Measurements from ENCODE around the gene OSBP2. TPM values are rescaled to one million over a fixed set of nuclear protein-coding genes. Genes with fewer than 3 reads are reported as not detected.

The OSBP2 gene
- total RNA-seq, 1 donor, result 11.1 TPM

DNA sequence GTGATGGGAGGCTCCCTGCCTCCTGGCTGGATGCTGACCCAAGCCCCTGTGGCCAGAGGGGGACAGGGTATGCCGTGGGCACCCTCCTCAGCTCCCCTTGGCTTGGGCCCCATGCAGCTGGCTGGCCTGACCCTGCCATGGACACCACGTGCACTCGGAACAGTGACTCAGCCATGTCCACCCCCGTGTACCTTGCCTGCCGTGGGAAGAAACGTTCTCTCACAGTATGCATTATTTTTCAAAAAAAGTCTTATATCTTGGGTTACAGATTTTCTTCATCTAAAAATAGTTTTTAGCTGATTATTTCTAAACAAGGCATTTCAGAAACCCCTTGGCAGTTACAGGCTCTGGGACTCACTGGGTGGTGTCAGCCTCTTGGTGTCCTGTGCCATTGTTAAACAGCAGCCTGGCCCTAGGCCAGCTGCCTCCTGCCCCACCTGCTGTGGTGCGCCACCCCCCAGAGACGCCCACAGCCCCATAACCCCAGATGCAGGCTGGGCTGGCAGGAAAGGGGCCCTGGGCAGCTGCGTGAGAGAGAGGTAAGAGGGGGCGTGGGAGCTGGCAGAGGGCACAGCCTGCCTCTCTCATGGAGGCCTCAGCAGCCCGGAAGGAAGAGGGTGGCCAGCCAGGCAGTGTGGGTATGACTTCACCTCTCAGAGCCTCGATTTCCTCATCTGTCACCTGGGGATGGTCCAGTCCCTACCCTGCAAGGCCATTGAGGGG, 174.2 kb downstream of the OSBP2 start:
- H3K4me3 ChIP-seq (ENCODE audit: low read depth, low read length), result no peak overlapping the region
- TF ChIP-seq, protein P1, sequence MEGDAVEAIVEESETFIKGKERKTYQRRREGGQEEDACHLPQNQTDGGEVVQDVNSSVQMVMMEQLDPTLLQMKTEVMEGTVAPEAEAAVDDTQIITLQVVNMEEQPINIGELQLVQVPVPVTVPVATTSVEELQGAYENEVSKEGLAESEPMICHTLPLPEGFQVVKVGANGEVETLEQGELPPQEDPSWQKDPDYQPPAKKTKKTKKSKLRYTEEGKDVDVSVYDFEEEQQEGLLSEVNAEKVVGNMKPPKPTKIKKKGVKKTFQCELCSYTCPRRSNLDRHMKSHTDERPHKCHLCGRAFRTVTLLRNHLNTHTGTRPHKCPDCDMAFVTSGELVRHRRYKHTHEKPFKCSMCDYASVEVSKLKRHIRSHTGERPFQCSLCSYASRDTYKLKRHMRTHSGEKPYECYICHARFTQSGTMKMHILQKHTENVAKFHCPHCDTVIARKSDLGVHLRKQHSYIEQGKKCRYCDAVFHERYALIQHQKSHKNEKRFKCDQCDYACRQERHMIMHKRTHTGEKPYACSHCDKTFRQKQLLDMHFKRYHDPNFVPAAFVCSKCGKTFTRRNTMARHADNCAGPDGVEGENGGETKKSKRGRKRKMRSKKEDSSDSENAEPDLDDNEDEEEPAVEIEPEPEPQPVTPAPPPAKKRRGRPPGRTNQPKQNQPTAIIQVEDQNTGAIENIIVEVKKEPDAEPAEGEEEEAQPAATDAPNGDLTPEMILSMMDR (IDR thresholded peaks at IDR 0.05; ENCODE audit: insufficient read depth, low read length), result no peak
- DNase-seq (ENCODE audit: low read depth), result no peak

DNA sequence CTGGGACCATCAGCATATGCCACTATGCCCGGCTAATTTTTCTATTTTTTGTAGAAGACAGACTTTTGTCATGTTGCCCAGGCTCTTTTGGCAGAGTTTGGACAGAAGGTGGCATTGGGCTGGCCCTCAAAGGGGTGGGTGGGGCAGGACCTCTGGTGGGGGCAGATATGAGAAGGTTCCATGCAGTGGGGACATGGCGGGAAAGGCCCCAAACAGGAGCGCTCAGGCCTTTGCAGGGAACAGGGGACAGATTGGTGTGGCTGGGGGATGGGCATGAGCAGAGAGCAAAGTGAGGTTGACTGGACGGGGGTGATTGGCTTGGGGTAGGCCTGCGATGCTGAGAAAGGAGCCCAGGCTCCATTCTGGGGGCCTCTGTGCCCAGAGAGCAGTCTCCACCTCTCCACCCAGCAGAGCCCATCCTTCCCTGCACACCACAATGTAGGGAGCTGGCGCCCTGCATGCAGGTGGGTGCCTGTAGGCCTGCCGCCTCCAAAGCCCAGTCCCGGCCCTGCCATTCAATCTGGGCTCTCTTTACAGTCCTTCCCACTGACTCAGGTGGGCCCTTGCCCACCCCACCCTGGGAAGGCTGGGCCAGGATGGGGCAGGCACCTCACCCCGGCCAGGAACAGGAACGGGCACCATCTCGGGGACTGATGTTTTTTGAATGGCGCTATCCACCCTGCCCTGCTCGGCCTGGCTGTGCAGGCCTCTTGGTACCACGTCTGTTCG, 175.2 kb downstream of the OSBP2 start:
- H3K4me3 ChIP-seq (ENCODE audit: low read depth, low read length), result no peak overlapping the region

DNA sequence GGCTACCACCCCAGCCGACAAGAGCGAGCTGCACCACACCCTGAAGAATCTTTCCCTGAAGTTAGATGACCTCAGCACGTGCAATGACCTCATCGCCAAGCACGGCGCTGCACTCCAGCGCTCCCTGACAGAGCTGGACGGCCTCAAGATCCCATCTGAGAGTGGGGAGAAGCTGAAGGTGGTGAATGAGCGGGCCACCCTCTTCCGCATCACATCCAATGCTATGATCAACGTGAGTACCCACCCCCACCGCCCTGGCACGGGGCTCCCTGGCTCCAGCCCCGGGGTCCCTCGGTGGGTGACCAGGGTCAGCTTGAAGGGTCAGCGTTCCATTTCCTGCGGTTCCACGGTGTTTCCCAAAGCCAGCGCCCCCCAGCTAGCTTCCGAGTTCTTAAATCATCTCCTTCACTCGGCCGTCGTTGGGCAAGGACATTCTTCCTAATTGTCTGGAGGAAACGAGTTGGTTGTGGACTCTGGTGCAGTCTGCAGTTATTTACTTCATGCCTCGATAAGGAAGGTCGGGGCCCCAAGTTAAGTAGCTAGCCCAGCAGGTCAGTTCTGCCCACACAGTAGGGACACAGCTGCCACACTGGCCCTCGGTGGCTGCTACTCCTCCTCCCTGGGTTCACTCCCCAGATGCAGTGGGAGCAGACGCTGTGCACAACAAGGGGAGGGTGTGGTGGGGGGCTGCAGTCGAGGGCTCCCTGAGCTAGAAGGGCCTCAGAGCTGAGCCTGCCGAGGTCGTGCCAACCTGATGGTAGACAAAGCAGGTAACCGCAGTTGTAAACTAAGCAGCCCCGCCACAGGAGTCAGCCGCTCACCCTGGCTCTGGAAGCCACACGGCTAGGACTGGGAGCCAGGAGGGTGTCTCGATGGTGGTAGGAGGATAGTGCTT, 176.0 kb downstream of the OSBP2 start:
- TF ChIP-seq, protein P1 (IDR thresholded peaks at IDR 0.05; ENCODE audit: insufficient read depth, low read length), result no peak
- no peak for DNase-seq (ENCODE audit: low read depth)
- H3K4me3 ChIP-seq (ENCODE audit: low read depth, low read length), result no peak overlapping the region

More for the DNA sequence above, 175.2 kb downstream of the OSBP2 start:
- TF ChIP-seq, protein P1 (IDR thresholded peaks at IDR 0.05; ENCODE audit: insufficient read depth, low read length), result no peak
- no peak for DNase-seq (ENCODE audit: low read depth)

DNA sequence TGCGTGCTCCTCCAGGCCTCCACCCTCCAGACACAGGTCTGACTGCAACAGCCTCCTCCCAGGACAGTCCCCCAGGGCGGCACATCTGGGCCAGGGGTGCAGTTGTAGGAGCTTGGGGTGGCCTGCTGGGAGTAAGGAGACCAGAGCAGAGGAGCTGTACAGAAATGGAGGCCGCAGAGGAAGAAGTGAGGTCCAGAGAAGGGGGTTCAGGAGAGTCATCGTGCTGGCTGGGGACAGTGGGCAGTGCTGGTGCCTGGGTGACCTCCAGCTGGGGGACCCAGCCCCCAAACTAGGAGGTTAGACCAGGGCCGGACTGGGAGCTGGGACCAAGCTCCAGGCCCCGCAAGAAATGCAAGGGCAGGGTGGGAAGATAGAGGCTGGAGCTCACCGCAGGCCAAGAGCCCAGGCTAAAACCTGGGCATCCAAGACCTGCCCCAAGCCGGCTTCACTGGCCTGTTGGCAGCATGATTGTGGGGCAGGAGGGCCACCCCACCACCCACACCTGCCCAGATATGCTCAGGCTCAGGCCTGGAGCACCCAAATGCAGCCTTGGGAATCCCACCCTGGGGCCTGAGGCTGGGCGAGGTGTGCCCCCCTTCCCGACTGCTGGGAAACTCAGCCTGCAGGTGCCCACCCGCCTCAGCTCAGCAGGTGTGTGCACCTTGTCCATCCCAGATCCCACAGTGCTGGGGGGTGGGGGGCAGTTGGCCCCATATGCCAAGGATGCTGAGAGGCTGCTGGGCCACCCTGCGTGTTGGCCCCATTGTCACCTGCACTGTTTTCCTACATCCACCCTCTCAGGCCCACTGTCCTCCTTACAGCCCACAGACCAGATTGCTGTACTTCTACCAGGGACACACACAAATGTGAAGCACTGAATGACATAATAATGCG, 177.0 kb downstream of the OSBP2 start:
- H3K4me3 ChIP-seq (ENCODE audit: low read depth, low read length), result no peak overlapping the region
- TF ChIP-seq, protein P1 (IDR thresholded peaks at IDR 0.05; ENCODE audit: insufficient read depth, low read length), result no peak
- DNase-seq (ENCODE audit: low read depth), result no peak

DNA sequence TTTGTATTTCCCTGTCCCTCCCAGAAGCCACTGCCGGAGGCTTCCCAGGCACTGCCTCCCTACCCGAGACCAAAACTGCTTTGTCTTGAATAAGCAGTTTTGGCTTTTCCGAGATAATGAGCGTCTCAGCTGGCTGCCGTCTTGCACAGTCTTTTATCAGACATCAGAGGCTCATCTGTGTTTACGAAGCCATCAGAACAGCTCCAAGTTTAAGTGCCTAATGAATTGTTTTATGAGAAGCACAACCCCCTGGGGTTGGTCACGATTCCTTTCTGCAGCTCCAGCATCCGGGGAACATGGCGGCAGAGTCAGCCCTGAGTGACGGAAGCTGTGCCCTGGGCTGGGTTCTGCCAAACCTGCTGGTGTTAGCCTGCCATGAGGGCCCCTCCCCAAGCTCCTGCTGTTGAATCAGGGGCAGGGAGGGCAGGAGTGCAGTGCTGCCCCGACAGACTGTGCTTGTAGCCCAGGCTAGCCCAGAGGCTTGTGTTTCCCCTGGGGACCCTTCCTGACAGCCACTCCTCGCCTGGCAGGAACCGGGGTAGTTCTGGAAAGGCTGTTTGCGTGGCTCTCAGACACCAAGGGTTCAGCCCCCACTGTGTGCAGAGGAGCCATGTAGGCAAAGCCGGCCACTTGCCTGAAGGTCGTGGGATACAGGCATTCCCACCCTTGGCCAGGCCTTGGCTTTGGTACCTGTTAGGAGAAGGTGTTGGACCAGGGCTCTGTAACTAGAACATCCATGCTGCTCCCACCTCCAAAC, 177.8 kb downstream of the OSBP2 start:
- TF ChIP-seq, protein P1 (IDR thresholded peaks at IDR 0.05; ENCODE audit: insufficient read depth, low read length), result no peak
- H3K4me3 ChIP-seq (ENCODE audit: low read depth, low read length), result no peak overlapping the region
- DNase-seq (ENCODE audit: low read depth), result no peak
